Neural progenitor cell (in vitro differentiated cells): ENCODE measurements around the gene TTLL3. TPM values are rescaled to one million over a fixed set of nuclear protein-coding genes. Genes with fewer than 3 reads are reported as not detected.

ENCODE experiments used
- DNase-seq: peaks from one replicate; pipeline ENCODE4 v3.0.0-alpha.2; 2016; ENCODE audit warnings: low spot score
- H2AFZ ChIP-seq: fragments of 200-600 bp; sonication (generic); replicated peaks from 2 replicates; pipeline ENCODE4 v1.6.1; 2016; ENCODE audit warnings: antibody characterized with exemption
- H3F3A ChIP-seq: fragments of 200-600 bp; sonication (generic); 2 replicates; pipeline ENCODE4 v1.6.1; 2016; ENCODE audit warnings: antibody characterized with exemption, low read depth
- H3K27ac ChIP-seq: fragments of 200-600 bp; sonication (generic); 2 replicates; pipeline ENCODE4 v1.5.1; 2016; ENCODE audit warnings: mild to moderate bottlenecking
- H3K27me3 ChIP-seq: fragments of 200-600 bp; sonication (generic); 2 replicates; pipeline ENCODE4 v1.6.1; 2016; ENCODE audit warnings: mild to moderate bottlenecking, moderate library complexity
- H3K36me3 ChIP-seq: fragments of 200-600 bp; sonication (generic); 2 replicates; pipeline ENCODE4 v1.5.1; 2016
- H3K4me1 ChIP-seq: fragments of 200-600 bp; sonication (generic); 2 replicates; pipeline ENCODE4 v1.6.1; 2016; ENCODE audit warnings: mixed run types
- H3K4me2 ChIP-seq: fragments of 200-600 bp; sonication (generic); 2 replicates; pipeline ENCODE4 v1.6.1; 2016
- H3K4me3 ChIP-seq: fragments of 200-600 bp; sonication (generic); 2 replicates; pipeline ENCODE4 v1.5.1; 2016
- H3K79me2 ChIP-seq: fragments of 200-600 bp; sonication (generic); 2 replicates; pipeline ENCODE4 v1.6.1; 2016; ENCODE audit warnings: low read depth
- H3K9ac ChIP-seq: fragments of 200-600 bp; sonication (generic); 2 replicates; pipeline ENCODE4 v1.6.1; 2016
- H3K9me3 ChIP-seq: fragments of 200-600 bp; sonication (generic); 2 replicates; pipeline ENCODE4 v1.5.1; 2016; ENCODE audit warnings: low read depth
- H4K20me1 ChIP-seq: fragments of 200-600 bp; sonication (generic); 2 replicates; pipeline ENCODE4 v1.6.1; 2016; ENCODE audit warnings: low read depth
- H3K27ac Mint-ChIP-seq: 3 replicates; pipeline ENCODE4 v1.8.0; 2021; ENCODE audit warnings: mixed read lengths
- H3K27me3 Mint-ChIP-seq: 2 replicates; pipeline ENCODE4 v1.8.0; 2022; ENCODE audit warnings: low read depth, mild to moderate bottlenecking, inconsistent platforms, moderate library complexity, mixed read lengths; ENCODE audit not compliant: insufficient read depth
- H3K36me3 Mint-ChIP-seq: 3 replicates; pipeline ENCODE4 v1.8.0; 2021; ENCODE audit warnings: mixed read lengths
- H3K4me1 Mint-ChIP-seq: 3 replicates; pipeline ENCODE4 v1.8.0; 2021; ENCODE audit warnings: mixed read lengths
- H3K4me3 Mint-ChIP-seq: 3 replicates; pipeline ENCODE4 v1.8.0; 2021; ENCODE audit warnings: mild to moderate bottlenecking, moderate library complexity, mixed read lengths
- H3K9me3 Mint-ChIP-seq: 3 replicates; pipeline ENCODE4 v1.8.0; 2020; ENCODE audit warnings: mixed read lengths
- CTCF ChIP-seq: fragments of 200-600 bp; sonication (generic); IDR thresholded peaks from 2 replicates; pipeline ENCODE4 v1.5.1; 2017; ENCODE audit warnings: antibody characterized with exemption, mild to moderate bottlenecking
- EZH2 ChIP-seq: fragments of 200-600 bp; sonication (generic); IDR thresholded peaks from 2 replicates; pipeline ENCODE4 v1.6.1; 2017; ENCODE audit warnings: antibody characterized with exemption, mild to moderate bottlenecking, moderate library complexity
- EZH2phosphoT487 ChIP-seq: fragments of 200-600 bp; sonication (generic); IDR thresholded peaks from 2 replicates; pipeline ENCODE4 v1.6.1; 2017; ENCODE audit warnings: antibody characterized with exemption
- total RNA-seq: library from RNA; depleted of rRNA; stranded (reverse); fragments of >200 nt; gene quantifications from 2 replicates; pipeline ENCODE4 v1.2.3, GENCODE V29; 2015; ENCODE audit warnings: low replicate concordance

Gene TTLL3
- total RNA-seq, 1 donor from 2014 or later = 15.0 TPM

DNA sequence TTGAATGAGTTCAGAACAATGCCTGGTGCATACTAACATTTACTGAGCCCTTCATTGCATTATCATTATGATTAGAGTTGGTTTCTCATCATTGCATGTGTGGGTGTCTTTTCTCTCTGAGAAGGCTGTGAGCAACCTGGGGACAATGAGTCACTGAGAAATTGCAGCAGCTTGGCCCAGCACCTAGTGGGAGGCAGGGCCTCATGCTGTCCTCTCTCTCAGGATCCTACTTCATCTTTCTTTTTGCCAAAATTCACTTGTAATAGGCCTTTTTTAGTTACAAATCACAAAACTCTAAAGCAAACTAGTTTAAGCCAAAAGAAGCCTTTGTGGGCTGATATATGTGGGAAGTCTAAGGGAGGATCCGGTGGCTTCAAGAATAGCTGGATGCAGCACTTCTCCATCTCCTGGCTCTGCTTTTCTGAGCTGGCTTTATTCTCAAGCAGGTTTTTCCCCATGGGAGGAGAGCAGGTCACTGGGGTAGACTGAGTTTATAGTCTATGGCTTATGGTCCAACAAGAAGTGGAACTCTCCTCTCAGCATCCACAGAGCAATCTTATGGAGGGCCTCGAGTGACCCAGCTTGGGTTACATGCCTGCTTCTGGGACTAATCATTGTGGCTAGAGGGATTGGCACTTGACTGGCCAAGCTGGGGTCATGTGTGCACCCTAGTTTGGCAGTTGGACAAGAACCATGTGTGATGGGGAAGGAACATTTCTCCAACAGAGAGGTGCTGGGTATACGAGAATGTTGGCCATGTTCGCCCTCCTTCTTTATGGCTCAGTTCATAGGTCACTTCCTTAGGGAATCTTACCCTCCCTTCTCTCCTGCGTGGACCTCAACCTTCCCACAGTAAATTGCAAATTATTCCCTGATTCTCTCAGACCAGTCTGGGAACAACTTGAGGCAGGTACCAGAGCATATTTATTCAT is 31.7 kb upstream of the TTLL3 start:
- H3K4me1 ChIP-seq = no peaks in the 10 kb centered on the region
- peaks cover 6% of the 10 kb centered on the region for H3K36me3 ChIP-seq
- H3F3A ChIP-seq = peaks cover 4% of the 10 kb centered on the region
- no peak overlapping the region for H3K4me2 ChIP-seq
- no peaks in the 10 kb centered on the region for H3K4me1 Mint-ChIP-seq
- H3K36me3 Mint-ChIP-seq = peaks cover 10% of the 10 kb centered on the region
- H3K27ac ChIP-seq = no peak overlapping the region
- H3K27ac Mint-ChIP-seq = peak overlapping the region; percentile 72
- no peak overlapping the region for H2AFZ ChIP-seq
- H4K20me1 ChIP-seq = no peaks in the 10 kb centered on the region
- DNase-seq = no peak
- H3K9me3 Mint-ChIP-seq = no peaks in the 10 kb centered on the region
- H3K79me2 ChIP-seq = no peaks in the 10 kb centered on the region
- no peaks in the 10 kb centered on the region for H3K9me3 ChIP-seq
- H3K9ac ChIP-seq = no peak overlapping the region
- TF ChIP-seq EZH2 = no peak
- TF ChIP-seq EZH2phosphoT487 = no peak
- no peak for TF ChIP-seq CTCF
- no peak overlapping the region for H3K4me3 ChIP-seq
- H3K27me3 ChIP-seq = no peaks in the 10 kb centered on the region
- no peak overlapping the region for H3K4me3 Mint-ChIP-seq
- no peaks in the 10 kb centered on the region for H3K27me3 Mint-ChIP-seq

DNA sequence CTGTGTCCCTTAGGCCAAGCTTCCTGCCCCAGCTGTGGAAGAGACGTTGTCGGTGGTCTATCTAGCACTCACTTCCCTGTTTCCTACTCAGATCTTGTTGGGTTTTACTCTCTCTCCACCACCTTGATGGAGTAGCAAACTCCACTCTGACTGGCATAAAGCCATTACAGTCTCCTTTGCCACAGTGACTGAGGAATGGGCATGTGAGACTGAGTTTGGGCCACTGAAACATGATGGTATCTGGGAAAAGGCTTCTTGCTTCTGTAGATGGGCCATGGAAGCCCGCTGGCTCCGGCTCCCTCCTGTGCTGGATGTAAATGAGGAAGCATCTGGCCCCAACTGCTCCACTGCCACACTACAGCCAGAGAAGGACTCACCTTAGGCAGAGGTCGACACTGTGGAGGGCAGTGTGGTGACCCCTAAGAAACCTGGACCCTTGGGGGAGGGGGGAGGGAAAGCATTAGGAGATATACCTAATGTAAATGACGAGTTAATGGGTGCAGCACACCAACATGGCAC is 30.9 kb upstream of the TTLL3 start:
- Histone ChIP-seq H3K9ac (no peak overlapping the region), H3K9me3 (no peaks in the 10 kb centered on the region), H3K36me3 (peaks cover 6% of the 10 kb centered on the region), H3K4me3 (no peak overlapping the region), H3F3A (peaks cover 4% of the 10 kb centered on the region), H3K27me3 (no peaks in the 10 kb centered on the region), H4K20me1 (no peaks in the 10 kb centered on the region), H3K79me2 (no peaks in the 10 kb centered on the region), H3K4me1 (no peaks in the 10 kb centered on the region), H3K27ac (no peak overlapping the region), H2AFZ (no peak overlapping the region), H3K4me2 (no peak overlapping the region)
- no peaks in the 10 kb centered on the region for H3K4me1 Mint-ChIP-seq
- peaks cover 10% of the 10 kb centered on the region for H3K36me3 Mint-ChIP-seq
- no peak overlapping the region for H3K27ac Mint-ChIP-seq
- no peaks in the 10 kb centered on the region for H3K27me3 Mint-ChIP-seq
- DNase-seq = no peak
- TF ChIP-seq EZH2phosphoT487 = no peak
- TF ChIP-seq CTCF = no peak
- TF ChIP-seq EZH2 = no peak
- no peak overlapping the region for H3K4me3 Mint-ChIP-seq
- no peaks in the 10 kb centered on the region for H3K9me3 Mint-ChIP-seq

DNA sequence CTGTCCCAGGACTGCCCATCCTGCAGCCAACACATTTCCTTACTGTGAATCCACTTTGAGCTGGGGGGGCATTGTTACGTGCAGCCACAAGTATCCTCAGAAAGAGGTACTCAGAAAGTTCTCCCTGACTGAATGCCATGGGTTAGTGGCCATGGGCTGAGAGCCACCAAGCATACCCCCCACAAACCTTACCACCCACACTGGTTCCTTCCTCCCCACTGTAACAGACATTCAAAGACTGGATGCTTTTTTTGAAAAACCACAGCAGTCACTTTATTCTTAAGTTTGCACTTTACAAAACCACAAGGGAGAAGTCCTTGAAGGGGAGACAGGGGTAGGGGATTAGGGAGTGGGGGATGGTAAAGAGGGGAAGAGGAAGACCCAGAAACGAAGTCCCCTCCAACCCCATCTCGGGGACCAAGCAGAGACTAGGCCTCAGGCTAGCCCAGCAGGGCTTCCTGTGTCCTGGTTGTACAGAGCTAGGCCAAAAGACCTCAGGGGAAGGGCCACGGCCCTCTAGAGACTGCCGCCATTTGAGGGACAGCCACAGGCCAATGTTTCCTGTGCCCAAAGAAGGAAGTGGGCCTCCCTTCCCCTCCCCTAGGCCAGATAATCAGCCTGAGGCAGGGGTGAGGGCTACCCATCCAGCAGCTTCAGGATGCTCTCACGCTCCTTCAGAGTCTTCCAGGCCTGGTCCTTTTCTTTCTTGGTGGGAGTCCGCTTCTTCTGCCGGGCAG is 30.2 kb upstream of the TTLL3 start:
- Histone ChIP-seq H3K4me3 (no peak overlapping the region), H3K79me2 (no peaks in the 10 kb centered on the region), H4K20me1 (no peaks in the 10 kb centered on the region), H3K27me3 (no peaks in the 10 kb centered on the region), H3K4me2 (no peak overlapping the region), H2AFZ (no peak overlapping the region), H3K9me3 (no peaks in the 10 kb centered on the region), H3K27ac (no peak overlapping the region), H3K4me1 (no peaks in the 10 kb centered on the region), H3K36me3 (peaks cover 6% of the 10 kb centered on the region), H3F3A (peaks cover 4% of the 10 kb centered on the region), H3K9ac (no peak overlapping the region)
- H3K4me3 Mint-ChIP-seq = no peak overlapping the region
- TF ChIP-seq EZH2 (no peak), EZH2phosphoT487 (no peak), CTCF (no peak)
- no peak for DNase-seq
- H3K9me3 Mint-ChIP-seq = no peaks in the 10 kb centered on the region
- H3K36me3 Mint-ChIP-seq = peaks cover 10% of the 10 kb centered on the region
- no peak overlapping the region for H3K27ac Mint-ChIP-seq
- no peaks in the 10 kb centered on the region for H3K4me1 Mint-ChIP-seq
- no peaks in the 10 kb centered on the region for H3K27me3 Mint-ChIP-seq
